ENCODE measurements around the gene OAT. TPM values are rescaled to one million over a fixed set of nuclear protein-coding genes. Genes with fewer than 3 reads are reported as not detected.

The OAT gene
- total and polyA plus RNA-seq, 4 donors, result 25.1 to 255 (median 69.1) TPM

DNA sequence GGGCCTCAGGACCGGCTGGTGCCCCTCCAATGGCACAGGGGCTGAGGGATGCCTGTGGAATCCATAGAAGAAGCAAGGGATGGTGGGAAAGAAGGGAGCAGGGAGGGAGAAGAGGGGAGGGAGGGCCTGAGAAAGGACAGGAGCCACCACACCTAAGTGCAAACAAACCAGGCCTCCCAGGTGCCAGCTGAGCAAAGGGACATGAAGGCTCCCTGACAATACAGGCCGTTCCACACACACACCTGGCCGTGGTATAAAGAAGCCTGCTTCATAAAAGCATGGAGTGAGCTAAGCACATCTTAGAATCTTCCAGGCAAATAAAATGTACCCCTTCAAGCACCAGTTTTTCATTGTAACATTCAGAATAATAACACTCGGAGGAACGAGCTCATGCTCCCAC is 54.0 kb downstream of the OAT start:
- 82% methylated on average over 5 of the region's 5 CpGs for WGBS

DNA sequence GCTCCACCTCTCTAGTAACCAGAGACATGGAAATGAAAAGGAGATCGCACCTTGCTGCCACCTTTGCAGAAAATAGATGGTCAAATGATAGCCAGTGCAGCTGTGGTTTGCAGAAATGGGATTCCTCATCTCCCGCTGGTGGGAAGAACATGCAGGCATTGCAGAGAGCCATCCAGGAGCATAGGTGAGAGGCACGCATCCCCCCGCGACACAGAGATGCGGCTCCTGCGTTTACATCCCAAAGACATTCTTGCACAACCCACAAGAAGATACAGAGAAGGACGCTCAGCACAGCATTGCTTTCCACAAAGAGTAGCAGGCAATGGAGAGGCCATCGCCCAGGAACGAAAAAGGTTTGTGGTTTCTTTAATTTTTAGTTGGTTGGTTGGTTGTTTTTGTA is 56.2 kb downstream of the OAT start:
- H3K4me3 ChIP-seq (ENCODE audit: low read depth in 1 of 3, low read length in 3 of 3), result no peak overlapping the region
- H3K36me3 ChIP-seq (ENCODE audit: control insufficient read depth in 4 of 4, insufficient read depth in 3 of 4, low read depth in 1 of 4, low read length in 3 of 4), result no peaks in the 10 kb centered on the region
- H3K9ac ChIP-seq (ENCODE audit: low read depth in 1 of 2, low read length in 2 of 2), result no peak overlapping the region
- no peak for DNase-seq (ENCODE audit: low spot score)
- no peaks in the 10 kb centered on the region for H3K4me1 ChIP-seq (ENCODE audit: control insufficient read depth in 4 of 4, insufficient read depth in 4 of 4, low read length in 3 of 4)
- no peak overlapping the region for H3K27ac ChIP-seq (ENCODE audit: low read depth in 1 of 2, low read length in 2 of 2)
- peaks cover 0 to 3% (median 0%) of the 10 kb centered on the region in 4 donors for H3K9me3 ChIP-seq (ENCODE audit: control insufficient read depth in 4 of 4, low read length in 3 of 4)
- H3K27me3 ChIP-seq (ENCODE audit: control insufficient read depth in 4 of 4, insufficient read depth in 4 of 4, low read length in 3 of 4), result no peaks in the 10 kb centered on the region
- WGBS, result 74% methylated on average over 10 of the region's 10 CpGs
- TF ChIP-seq HNF4G (IDR thresholded peaks at IDR 0.05), result no peak
- TF ChIP-seq SP1 (IDR thresholded peaks at IDR 0.05), result no peak
- TF ChIP-seq, protein P1, sequence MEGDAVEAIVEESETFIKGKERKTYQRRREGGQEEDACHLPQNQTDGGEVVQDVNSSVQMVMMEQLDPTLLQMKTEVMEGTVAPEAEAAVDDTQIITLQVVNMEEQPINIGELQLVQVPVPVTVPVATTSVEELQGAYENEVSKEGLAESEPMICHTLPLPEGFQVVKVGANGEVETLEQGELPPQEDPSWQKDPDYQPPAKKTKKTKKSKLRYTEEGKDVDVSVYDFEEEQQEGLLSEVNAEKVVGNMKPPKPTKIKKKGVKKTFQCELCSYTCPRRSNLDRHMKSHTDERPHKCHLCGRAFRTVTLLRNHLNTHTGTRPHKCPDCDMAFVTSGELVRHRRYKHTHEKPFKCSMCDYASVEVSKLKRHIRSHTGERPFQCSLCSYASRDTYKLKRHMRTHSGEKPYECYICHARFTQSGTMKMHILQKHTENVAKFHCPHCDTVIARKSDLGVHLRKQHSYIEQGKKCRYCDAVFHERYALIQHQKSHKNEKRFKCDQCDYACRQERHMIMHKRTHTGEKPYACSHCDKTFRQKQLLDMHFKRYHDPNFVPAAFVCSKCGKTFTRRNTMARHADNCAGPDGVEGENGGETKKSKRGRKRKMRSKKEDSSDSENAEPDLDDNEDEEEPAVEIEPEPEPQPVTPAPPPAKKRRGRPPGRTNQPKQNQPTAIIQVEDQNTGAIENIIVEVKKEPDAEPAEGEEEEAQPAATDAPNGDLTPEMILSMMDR (IDR thresholded peaks at IDR 0.05; ENCODE audit: low read depth, low read length, missing input control), result no peak
- TF ChIP-seq NR2F2 (IDR thresholded peaks at IDR 0.05), result no peak
- no peak for TF ChIP-seq HNF4A (conservative IDR thresholded peaks at IDR 0.05)
- no peak for TF ChIP-seq YY1 (IDR thresholded peaks at IDR 0.05)
- TF ChIP-seq GABPA (IDR thresholded peaks at IDR 0.05 in 1 of 2, conservative IDR thresholded peaks at IDR 0.05 in 1 of 2), result no peak
- TF ChIP-seq JUND (IDR thresholded peaks at IDR 0.05), result no peak
- no peak for TF ChIP-seq EGR1 (IDR thresholded peaks at IDR 0.05; ENCODE audit: low read depth in 2 of 2)
- no peak for TF ChIP-seq RXRA (IDR thresholded peaks at IDR 0.05)
- TF ChIP-seq FOXA1 (IDR thresholded peaks at IDR 0.05), result no peak
- TF ChIP-seq RAD21 (IDR thresholded peaks at IDR 0.05), result no peak

More for the DNA sequence above, 54.0 kb downstream of the OAT start:
- DNase-seq (ENCODE audit: low spot score), result no peak
- Histone ChIP-seq H3K9ac (ENCODE audit: low read depth in 1 of 2, low read length in 2 of 2) (no peak overlapping the region), H3K36me3 (ENCODE audit: control insufficient read depth in 4 of 4, insufficient read depth in 3 of 4, low read depth in 1 of 4, low read length in 3 of 4) (no peaks in the 10 kb centered on the region), H3K4me1 (ENCODE audit: control insufficient read depth in 4 of 4, insufficient read depth in 4 of 4, low read length in 3 of 4) (no peaks in the 10 kb centered on the region), H3K4me3 (ENCODE audit: low read depth in 1 of 3, low read length in 3 of 3) (no peak overlapping the region), H3K27me3 (ENCODE audit: control insufficient read depth in 4 of 4, insufficient read depth in 4 of 4, low read length in 3 of 4) (no peaks in the 10 kb centered on the region), H3K27ac (ENCODE audit: low read depth in 1 of 2, low read length in 2 of 2) (no peak overlapping the region), H3K9me3 (ENCODE audit: control insufficient read depth in 4 of 4, low read length in 3 of 4) (no peaks in the 10 kb centered on the region)
- TF ChIP-seq SP1 (IDR thresholded peaks at IDR 0.05) (no peak), TAF1 (conservative IDR thresholded peaks at IDR 0.05) (no peak), EGR1 (IDR thresholded peaks at IDR 0.05; ENCODE audit: low read depth in 2 of 2) (no peak), FOXA1 (IDR thresholded peaks at IDR 0.05) (no peak), JUND (IDR thresholded peaks at IDR 0.05) (no peak), FOXA2 (IDR thresholded peaks at IDR 0.05) (no peak), NR2F2 (IDR thresholded peaks at IDR 0.05) (no peak), GABPA (IDR thresholded peaks at IDR 0.05 in 1 of 2, conservative IDR thresholded peaks at IDR 0.05 in 1 of 2) (no peak), HNF4G (IDR thresholded peaks at IDR 0.05) (no peak)
- TF ChIP-seq, protein P2, sequence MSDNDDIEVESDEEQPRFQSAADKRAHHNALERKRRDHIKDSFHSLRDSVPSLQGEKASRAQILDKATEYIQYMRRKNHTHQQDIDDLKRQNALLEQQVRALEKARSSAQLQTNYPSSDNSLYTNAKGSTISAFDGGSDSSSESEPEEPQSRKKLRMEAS (IDR thresholded peaks at IDR 0.05), result no peak
- TF ChIP-seq, protein P3, sequence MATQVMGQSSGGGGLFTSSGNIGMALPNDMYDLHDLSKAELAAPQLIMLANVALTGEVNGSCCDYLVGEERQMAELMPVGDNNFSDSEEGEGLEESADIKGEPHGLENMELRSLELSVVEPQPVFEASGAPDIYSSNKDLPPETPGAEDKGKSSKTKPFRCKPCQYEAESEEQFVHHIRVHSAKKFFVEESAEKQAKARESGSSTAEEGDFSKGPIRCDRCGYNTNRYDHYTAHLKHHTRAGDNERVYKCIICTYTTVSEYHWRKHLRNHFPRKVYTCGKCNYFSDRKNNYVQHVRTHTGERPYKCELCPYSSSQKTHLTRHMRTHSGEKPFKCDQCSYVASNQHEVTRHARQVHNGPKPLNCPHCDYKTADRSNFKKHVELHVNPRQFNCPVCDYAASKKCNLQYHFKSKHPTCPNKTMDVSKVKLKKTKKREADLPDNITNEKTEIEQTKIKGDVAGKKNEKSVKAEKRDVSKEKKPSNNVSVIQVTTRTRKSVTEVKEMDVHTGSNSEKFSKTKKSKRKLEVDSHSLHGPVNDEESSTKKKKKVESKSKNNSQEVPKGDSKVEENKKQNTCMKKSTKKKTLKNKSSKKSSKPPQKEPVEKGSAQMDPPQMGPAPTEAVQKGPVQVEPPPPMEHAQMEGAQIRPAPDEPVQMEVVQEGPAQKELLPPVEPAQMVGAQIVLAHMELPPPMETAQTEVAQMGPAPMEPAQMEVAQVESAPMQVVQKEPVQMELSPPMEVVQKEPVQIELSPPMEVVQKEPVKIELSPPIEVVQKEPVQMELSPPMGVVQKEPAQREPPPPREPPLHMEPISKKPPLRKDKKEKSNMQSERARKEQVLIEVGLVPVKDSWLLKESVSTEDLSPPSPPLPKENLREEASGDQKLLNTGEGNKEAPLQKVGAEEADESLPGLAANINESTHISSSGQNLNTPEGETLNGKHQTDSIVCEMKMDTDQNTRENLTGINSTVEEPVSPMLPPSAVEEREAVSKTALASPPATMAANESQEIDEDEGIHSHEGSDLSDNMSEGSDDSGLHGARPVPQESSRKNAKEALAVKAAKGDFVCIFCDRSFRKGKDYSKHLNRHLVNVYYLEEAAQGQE (IDR thresholded peaks at IDR 0.05), result no peak
- TF ChIP-seq, protein P1 (IDR thresholded peaks at IDR 0.05; ENCODE audit: low read depth, low read length, missing input control), result no peak
- TF ChIP-seq, protein P4, sequence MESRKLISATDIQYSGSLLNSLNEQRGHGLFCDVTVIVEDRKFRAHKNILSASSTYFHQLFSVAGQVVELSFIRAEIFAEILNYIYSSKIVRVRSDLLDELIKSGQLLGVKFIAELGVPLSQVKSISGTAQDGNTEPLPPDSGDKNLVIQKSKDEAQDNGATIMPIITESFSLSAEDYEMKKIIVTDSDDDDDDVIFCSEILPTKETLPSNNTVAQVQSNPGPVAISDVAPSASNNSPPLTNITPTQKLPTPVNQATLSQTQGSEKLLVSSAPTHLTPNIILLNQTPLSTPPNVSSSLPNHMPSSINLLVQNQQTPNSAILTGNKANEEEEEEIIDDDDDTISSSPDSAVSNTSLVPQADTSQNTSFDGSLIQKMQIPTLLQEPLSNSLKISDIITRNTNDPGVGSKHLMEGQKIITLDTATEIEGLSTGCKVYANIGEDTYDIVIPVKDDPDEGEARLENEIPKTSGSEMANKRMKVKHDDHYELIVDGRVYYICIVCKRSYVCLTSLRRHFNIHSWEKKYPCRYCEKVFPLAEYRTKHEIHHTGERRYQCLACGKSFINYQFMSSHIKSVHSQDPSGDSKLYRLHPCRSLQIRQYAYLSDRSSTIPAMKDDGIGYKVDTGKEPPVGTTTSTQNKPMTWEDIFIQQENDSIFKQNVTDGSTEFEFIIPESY (IDR thresholded peaks at IDR 0.05), result no peak
- TF ChIP-seq, protein P5, sequence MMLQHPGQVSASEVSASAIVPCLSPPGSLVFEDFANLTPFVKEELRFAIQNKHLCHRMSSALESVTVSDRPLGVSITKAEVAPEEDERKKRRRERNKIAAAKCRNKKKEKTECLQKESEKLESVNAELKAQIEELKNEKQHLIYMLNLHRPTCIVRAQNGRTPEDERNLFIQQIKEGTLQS (IDR thresholded peaks at IDR 0.05), result no peak
